HG03060 (cell line): Measurements from ENCODE around the gene RND3.

ENCODE experiments used
- ATAC-seq: cut with Tn5 transposase; IDR thresholded peaks from one replicate; pipeline ENCODE4 v1.9.1; 2021; ENCODE audit warnings: low read depth, moderate number of reproducible peaks; ENCODE audit not compliant: unreplicated experiment

Gene RND3

DNA sequence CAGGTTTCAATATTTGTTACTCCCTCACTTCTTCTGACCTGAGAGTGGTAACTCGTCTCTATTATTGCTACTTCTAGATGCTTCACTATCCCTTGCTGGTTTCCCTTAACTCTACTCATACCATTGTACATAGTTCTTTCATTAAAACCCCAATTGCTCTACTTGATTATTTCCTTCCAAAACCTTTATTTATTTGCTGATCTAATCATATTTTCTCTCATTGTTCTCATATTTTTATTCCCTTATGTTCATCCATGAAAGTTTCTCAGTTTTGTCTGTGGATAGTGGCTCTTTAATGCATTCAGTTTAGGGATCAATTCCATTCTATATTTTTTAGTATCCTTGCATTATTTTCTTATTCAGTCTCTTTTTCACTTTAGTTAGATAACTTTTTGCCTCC lies 42.1 kb downstream of the RND3 start:
- no peak for ATAC-seq

DNA sequence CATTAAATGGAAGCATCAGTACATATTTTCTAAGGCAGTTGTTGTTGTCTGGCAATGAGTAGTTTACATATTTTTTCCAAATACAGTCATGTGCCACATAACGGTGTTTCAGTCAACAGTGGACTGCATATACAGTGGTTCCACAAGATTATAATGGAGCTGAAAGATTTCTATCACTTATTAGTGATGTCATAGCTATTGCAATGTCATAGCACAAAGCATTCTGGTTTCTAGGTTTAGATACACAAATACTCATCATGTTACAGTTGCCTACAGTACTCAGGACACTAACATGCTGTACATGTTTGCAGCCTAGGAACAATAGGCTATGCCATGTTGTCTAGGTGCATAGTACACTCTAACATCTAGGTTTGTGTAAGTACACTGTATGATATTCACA lies 45.0 kb downstream of the RND3 start:
- ATAC-seq, result no peak

DNA sequence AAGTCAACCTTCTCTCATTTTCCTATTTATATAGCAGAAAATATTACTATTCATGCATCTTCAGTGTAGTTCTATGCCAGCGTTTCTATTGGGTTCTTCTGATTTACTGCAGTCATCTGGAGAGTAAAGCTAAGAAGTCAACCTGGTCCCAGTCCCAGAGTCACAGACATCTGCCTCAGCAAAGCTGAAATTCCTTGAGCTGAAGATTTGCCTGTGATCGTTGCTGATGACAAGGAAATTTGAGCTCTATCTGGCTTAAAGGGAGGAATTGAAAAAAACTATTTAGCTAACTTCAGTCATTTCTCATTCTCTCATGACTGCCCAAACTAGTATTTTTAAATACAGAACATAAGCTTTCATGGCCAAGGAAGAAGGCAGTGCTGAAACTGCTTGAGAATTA lies 45.7 kb downstream of the RND3 start:
- ATAC-seq, result no peak

DNA sequence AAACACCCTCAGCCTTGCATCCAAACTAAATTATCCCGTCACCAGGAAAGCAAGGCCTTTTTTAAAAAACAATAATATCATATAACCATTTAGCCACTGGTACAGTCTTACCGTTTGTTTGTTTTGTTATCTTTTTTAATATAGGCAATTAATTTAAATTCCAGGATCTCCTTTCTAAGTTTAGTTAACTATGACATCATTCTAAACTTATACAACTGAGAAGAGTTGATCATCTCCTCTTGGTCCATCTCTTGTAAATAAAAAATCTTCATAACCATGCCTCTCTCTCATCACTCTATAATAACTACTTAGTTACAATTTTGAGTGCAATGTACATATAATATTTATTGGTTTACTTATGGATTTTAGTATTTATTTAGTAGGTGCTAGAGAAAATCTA lies 46.2 kb downstream of the RND3 start:
- no peak for ATAC-seq

- no peak for ATAC-seq
These were observed 48.8 kb downstream of the RND3 start for GRCh38 chr2:150438654-150439053.

- no peak for ATAC-seq
These were observed 49.4 kb downstream of the RND3 start for GRCh38 chr2:150438041-150438440.

DNA sequence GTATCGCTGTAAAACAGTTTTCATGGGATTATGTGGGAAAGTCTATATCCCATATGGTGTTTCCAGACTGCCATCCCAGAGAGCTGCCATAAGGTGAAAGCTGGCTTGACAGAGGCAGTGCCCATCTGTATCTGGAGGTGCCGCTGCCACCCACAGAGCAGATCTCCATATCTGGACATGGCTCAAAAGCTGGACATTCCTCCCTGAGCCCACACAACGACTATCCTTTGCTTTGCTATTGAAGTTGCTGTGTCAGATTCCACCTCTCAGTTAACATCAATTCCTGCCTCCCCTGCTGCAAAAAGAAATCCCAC lies 55.2 kb downstream of the RND3 start:
- no peak for ATAC-seq

GRCh38 chr2:150431561-150432311 lies 55.7 kb downstream of the RND3 start:
- no peak for ATAC-seq

- no peak for ATAC-seq
These were observed 58.0 kb downstream of the RND3 start for GRCh38 chr2:150429384-150429961.

DNA sequence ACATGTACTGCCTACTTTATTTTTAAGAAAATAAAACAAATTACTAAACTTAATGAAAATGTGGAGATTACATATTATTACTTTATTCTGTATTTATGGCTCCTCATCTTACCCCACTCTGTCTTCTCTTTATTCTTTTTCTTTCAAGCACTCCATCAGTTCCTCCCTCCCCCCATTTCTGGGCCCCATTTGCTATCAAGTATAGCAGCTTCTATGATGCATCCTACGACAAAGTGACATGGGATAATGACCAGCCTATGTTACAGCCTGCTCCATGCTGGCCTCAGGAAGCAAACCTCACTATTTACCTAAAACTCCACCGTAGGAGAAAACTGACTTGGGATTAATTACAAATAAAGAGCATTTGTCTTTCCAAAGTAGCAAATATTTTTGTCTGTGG lies 58.8 kb downstream of the RND3 start:
- ATAC-seq, result no peak

DNA sequence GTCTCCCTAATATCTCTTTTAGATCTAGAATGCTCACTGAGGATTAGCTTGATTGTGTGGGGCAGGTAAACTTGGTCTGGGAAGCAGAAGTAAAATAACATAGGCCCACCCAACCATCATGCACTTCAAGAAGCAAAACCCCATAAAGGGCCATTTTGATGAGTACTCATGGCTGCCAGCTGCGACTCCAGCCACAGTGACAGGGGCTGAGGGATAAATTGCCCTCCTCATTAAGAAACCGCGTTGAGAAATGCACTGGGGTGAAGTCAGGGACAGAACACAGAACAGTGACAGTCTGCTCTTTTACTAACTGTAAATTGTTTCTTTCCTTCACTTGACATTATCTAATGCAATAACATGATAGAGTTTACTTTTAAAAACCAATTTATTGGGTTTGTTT lies 60.2 kb downstream of the RND3 start:
- ATAC-seq, result no peak

GRCh38 chr2:150426724-150427123 lies 60.7 kb downstream of the RND3 start:
- no peak for ATAC-seq

GRCh38 chr2:150426315-150426714 lies 61.2 kb downstream of the RND3 start:
- ATAC-seq, result no peak

- ATAC-seq, result no peak
These were observed 62.1 kb downstream of the RND3 start for GRCh38 chr2:150425121-150425955.

DNA sequence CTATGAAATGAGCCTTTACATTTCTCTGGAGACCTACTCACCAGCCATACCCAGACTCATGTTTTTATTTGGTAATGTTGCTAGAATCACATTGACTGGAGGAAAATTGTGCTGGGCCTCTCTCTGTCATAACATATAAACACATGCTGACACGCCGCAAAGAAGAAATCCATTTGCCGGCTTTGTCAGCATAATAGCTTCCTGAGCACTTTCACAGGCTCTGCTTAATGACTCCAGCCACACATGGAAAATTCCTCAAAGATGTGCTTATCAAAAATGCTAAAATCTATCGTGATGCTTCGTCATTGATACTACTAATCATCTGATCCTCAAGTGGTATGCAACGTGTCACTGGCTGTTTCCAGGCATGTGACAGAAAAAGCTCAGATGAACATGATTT lies 63.1 kb downstream of the RND3 start:
- ATAC-seq, result no peak

- no peak for ATAC-seq
These were observed 66.3 kb downstream of the RND3 start for GRCh38 chr2:150421126-150421651.

DNA sequence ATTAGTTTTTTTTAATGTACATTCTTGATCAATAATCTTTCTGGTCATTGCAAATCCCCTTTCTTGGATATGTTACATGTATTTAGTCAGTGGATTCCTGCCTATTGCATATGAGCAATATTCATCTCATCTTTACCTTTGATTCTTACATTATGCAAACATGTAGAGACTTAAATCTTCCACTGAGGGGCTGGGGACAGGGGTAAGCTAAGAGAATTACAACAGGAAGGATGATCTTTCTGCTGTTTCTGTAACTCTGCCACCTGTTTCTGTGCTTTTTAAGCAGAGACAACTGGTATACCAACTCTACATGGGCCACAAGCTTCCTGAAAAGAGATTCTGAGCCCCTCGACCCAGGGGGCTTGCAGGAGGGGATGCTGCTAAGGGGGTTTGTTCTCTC lies 68.6 kb downstream of the RND3 start:
- ATAC-seq, result no peak
